Left colon (tissue), 2 donors: ENCODE data around the gene CCL15. TPM values are rescaled to one million over a fixed set of nuclear protein-coding genes. Genes with fewer than 3 reads are reported as not detected.

ENCODE experiments used
- ATAC-seq: fragments of 200-7000 bp; cut with Tn5 transposase; one replicate; pipeline ENCODE4 v1.9.1; 2020; ENCODE audit warnings: mild to moderate bottlenecking, moderate library complexity
- DNase-seq, 2 donors: peaks; one replicate each; pipeline ENCODE4 v3.0.0-alpha.2; 2020
- intact Hi-C, 2 donors: fragments of 100-400 bp; cut with DNase I in 1 of 2; cut with micrococcal nuclease in 1 of 2; formaldehyde crosslinking; loops; one replicate each; pipeline versions ENCODE4 v1.11.2 to v1.14.0; 2022; cut with DNase I, micrococcal nuclease
- total RNA-seq, 2 donors: library from RNA; stranded (reverse); fragmentation: NEBNext Ultra II Directional; extraction: Animal tissue kit (Norgen Biotek cat#: 25700); gene quantifications; one replicate each; pipeline ENCODE4 v1.2.1, GENCODE V29; 2021
- donor health status: DM: no; HTN: no; CAD: no.
- donor health status: DM: yes; HTN: yes; CAD: no.

The CCL15 gene
- total RNA-seq, 2 donors from 2014 or later = 79.8 to 81.3 TPM

DNA sequence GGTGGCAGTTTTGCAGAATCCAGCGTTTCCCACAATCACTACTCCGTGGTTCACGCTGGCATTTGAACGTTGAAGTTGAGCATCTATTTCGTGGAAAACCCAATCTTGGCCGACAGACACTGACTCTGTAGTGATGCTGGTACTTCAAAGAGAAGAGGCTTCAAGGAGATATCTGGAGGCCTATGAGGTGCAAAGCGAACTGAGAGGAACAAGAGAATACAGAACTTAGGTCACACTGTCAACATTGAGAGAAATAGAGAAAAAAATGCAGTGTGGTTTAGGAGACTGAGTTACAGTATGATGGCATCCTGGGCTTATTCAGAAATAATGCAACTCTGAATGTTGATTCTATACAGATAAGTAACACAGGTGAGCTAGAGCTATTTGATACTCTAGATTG, 36.1 kb downstream of the CCL15 start:
- no peak for ATAC-seq
- no peak for DNase-seq
- intact Hi-C loops = loop anchor here (10.0 kb wide), 2 partner anchors 180 to 520 kb away; partner anchors contain the start of gene ZNHIT3 (in 1 of the 2)

DNA sequence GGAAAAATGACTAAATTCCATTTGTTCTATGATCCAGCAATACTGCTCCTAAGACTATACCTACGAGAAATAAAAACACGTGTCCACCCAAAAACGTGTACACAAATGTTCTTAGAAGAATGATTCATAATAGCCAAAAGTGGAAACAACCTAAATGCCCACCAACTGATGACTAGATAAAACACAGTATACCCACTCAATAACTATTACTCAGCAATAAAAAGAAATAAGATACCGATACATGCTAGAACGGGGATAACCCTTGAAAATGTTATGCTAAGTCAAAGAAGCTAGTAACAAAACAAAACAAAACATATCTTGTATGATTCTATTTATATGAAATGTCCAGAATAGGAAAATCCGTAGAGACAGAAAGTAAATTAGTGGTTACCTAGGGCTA, 37.7 kb downstream of the CCL15 start:
- intact Hi-C loops = loop anchor here (10.0 kb wide), 2 partner anchors 181 to 521 kb away; partner anchors contain the start of gene ZNHIT3 (in 1 of the 2)
- no peak for ATAC-seq
- no peak for DNase-seq

DNA sequence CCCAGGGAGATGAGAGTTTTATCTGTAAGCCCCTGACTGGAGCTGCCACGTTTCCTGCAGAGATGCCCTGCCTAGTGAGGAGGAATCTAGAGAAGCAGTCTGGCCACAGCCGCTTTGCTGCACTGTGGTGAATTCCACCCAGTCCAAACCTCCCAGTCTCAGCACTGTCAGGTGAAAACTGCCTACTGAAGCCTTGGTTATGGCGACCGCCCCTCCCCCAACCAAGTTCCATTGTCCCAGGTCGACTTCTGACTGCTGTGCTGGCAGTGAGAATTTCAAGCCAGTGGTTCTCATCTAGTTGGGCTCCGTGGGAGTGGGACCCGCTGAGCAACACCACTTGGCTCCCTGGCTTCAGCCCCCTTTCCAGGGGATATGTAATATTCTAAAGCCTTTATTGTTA, 47.6 kb downstream of the CCL15 start:
- intact Hi-C loops = no loop called here
- no peak for ATAC-seq
- DNase-seq = no peak

DNA sequence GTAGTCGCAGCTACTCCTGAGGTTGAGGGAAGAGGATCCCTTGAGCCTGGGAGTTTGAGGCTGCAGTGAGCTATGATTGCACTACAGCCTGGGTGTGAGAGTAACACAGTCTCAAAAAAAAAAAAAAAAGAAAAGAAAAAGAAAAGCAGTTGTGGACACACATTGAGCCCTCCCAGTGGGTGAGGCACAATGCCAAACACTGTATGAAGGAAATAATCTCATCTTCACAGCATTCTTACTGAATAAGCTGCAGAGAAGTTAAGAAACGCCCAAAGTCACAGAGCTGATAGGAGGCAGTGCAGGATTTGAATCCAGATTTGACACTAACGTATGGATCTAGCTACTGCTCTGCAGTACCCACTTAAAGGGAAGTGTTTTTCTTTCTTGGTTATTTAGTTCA, 52.0 kb downstream of the CCL15 start:
- DNase-seq (no peak), ATAC-seq (no peak)
- intact Hi-C loops = no loop called here

DNA sequence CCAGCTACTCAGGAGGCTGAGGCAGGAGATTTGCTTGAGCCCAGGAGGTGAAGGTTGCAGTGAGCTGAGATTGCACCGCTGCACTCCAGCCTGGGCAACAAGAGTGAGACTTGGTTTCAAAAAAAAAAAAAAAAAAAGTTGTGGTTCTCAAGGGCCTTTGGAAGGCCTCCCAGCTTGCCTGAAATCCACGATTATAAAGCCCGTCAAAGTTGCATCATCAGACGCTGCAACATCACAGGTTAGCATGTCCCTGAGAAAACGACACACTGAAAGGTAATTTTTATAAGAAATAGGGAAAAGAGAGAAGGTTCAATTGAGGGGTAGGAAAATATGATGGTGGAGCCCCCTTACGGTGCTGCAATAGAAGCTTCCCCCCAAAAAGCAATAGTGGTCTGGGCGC, 53.3 kb downstream of the CCL15 start:
- intact Hi-C loops = no loop called here
- no peak for DNase-seq
- no peak for ATAC-seq

Other genes with a start within 250 kb of the CCL15 start
- under 1 TPM in 1 of 2 donors, not detected in 1; 0.08 TPM for gene GAS2L2, start 248.3 kb downstream of the CCL15 start, total RNA-seq
- not detected for gene C17orf50, start 240.7 kb downstream of the CCL15 start, total RNA-seq
- gene MMP28, start 205.9 kb downstream of the CCL15 start, total RNA-seq = 10 to 100 TPM; 62.7 to 83.0 TPM
- gene TAF15, start 192.1 kb downstream of the CCL15 start, total RNA-seq = 100 to 1,000 TPM; 112 to 143 TPM
- not detected for gene HEATR9, start 132.7 kb downstream of the CCL15 start, total RNA-seq
- 1 to 10 TPM; 4.4 to 8.3 TPM for gene CCL5, start 121.2 kb downstream of the CCL15 start, total RNA-seq
- 1 to 10 TPM in 1 of 2 donors, under 1 TPM in 1; 0.36 to 2.1 TPM for gene RDM1, start 70.8 kb downstream of the CCL15 start, total RNA-seq
- not detected for gene LYZL6, start 57.8 kb downstream of the CCL15 start, total RNA-seq
- gene CCL16, start 20.1 kb downstream of the CCL15 start, total RNA-seq = under 1 TPM in 1 of 2 donors, not detected in 1; 0.25 TPM
- gene CCL14, start 14.8 kb downstream of the CCL15 start, total RNA-seq = 1 to 10 TPM; 2.3 to 4.3 TPM
- gene CCL23, start 16.4 kb upstream of the CCL15 start, total RNA-seq = 1 to 10 TPM in 1 of 2 donors, not detected in 1; 3.7 TPM
- 1 to 10 TPM in 1 of 2 donors, under 1 TPM in 1; 0.85 to 1.2 TPM for gene CCL18, start 62.7 kb upstream of the CCL15 start, total RNA-seq
- gene CCL3, start 88.6 kb upstream of the CCL15 start, total RNA-seq = 1 to 10 TPM; 2.0 to 4.2 TPM
- 1 to 10 TPM; 2.2 to 4.5 TPM for gene CCL4, start 102.3 kb upstream of the CCL15 start, total RNA-seq
- gene TBC1D3B, start 175.1 kb upstream of the CCL15 start, total RNA-seq = 1 to 10 TPM; 7.4 to 8.9 TPM
- under 1 TPM in 1 of 2 donors, not detected in 1; 0.64 TPM for gene CCL3L1, start 195.2 kb upstream of the CCL15 start, total RNA-seq
- 1 to 10 TPM in 1 of 2 donors, not detected in 1; 3.0 TPM for gene CCL4L2, start 209.5 kb upstream of the CCL15 start, total RNA-seq